GM12878 (cell line): ENCODE measurements around the gene GRIK4. TPM values are rescaled to one million over a fixed set of nuclear protein-coding genes. Genes with fewer than 3 reads are reported as not detected.

ENCODE experiments used
- ATAC-seq: fragments of 200-7000 bp; cut with Tn5 transposase; 3 replicates; pipeline ENCODE4 v1.9.1; 2020; ENCODE audit warnings: mild to moderate bottlenecking, moderate library complexity
- BruUV-seq: library from RNA; stranded (reverse); fragments of 400-500 nt; replicated peaks from 2 replicates; lab custom pipeline; 2021; lab: Mats Ljungman, UMichigan
- CTCF ChIA-PET: fragments of 300-600 bp; sonication (Branson Sonifier 250); formaldehyde crosslinking; extraction: SDS; loops from one replicate; lab custom pipeline; 2021; ENCODE audit warnings: inconsistent platforms; lab: Yijun Ruan, JAX
- POLR2A ChIA-PET: fragments of 350-600 bp; formaldehyde crosslinking; extraction: SDS; loops from one replicate; lab custom pipeline; 2021; ENCODE audit warnings: inconsistent platforms; lab: Charles Lee
- RAD21 ChIA-PET: fragments of 300-600 bp; sonication (Branson Sonifier 250); formaldehyde crosslinking; loops from one replicate; lab custom pipeline; 2023; ENCODE audit warnings: antibody characterized with exemption; ENCODE audit not compliant: unreplicated experiment; lab: Charles Lee
- SMC1A ChIA-PET: fragments of 300-600 bp; sonication (Branson Sonifier 250); formaldehyde crosslinking; loops from one replicate; lab custom pipeline; 2023; ENCODE audit not compliant: unreplicated experiment, uncharacterized antibody; lab: Charles Lee
- DNase-seq: peaks from one replicate; pipeline ENCODE4 v3.0.0-alpha.2; 2011; ENCODE audit warnings: low read depth, low spot score
- FAIRE-seq: peaks from 3 replicates; lab custom pipeline; 2011; peaks lifted over from hg19 to GRCh38; lab: Jason Lieb, UNC
- H2AFZ ChIP-seq: 2 replicates; pipeline ENCODE4 v1.6.0; 2011; ENCODE audit warnings: low read depth, low read length, control low read depth; ENCODE audit not compliant: control insufficient read depth
- H3K27ac ChIP-seq: 2 replicates; pipeline ENCODE4 v1.5.1; 2011; ENCODE audit warnings: control low read depth; ENCODE audit not compliant: control insufficient read depth, insufficient read depth
- H3K27me3 ChIP-seq, 2 experiments: replicated peaks in 1 of 2; 2 replicates each; pipeline versions ENCODE4 v1.6.0 to v1.6.1; 2011; ENCODE audit warnings: low read length in 1 of 2; ENCODE audit not compliant: control insufficient read depth in 2 of 2, insufficient read depth in 2 of 2
- H3K36me3 ChIP-seq, 2 experiments: 2 replicates each; pipeline ENCODE4 v1.5.1; 2011; ENCODE audit warnings: low read length in 1 of 2; ENCODE audit not compliant: control insufficient read depth in 2 of 2, insufficient read depth in 2 of 2
- H3K4me1 ChIP-seq: 2 replicates; pipeline ENCODE4 v1.6.1; 2011; ENCODE audit warnings: mild to moderate bottlenecking, low read length, moderate library complexity, mixed read lengths; ENCODE audit not compliant: control insufficient read depth, insufficient read depth
- H3K4me2 ChIP-seq: 2 replicates; pipeline ENCODE4 v1.6.0; 2011; ENCODE audit warnings: control low read depth; ENCODE audit not compliant: control insufficient read depth, insufficient read depth
- H3K4me3 ChIP-seq: fragments of 200-600 bp; sonication (generic); 2 replicates; pipeline ENCODE4 v1.5.1; 2016
- H3K79me2 ChIP-seq: 2 replicates; pipeline ENCODE4 v1.6.0; 2011; ENCODE audit warnings: low read length; ENCODE audit not compliant: control insufficient read depth, insufficient read depth
- H3K9ac ChIP-seq: 2 replicates; pipeline ENCODE4 v1.8.0; 2011; ENCODE audit warnings: low read length, control low read depth, mixed read lengths; ENCODE audit not compliant: control insufficient read depth, insufficient read depth
- H3K9me3 ChIP-seq: replicated peaks from 3 replicates; pipeline ENCODE4 v1.5.1; 2011; ENCODE audit warnings: mild to moderate bottlenecking, low read length; ENCODE audit not compliant: control insufficient read depth, insufficient read depth
- H4K20me1 ChIP-seq: 2 replicates; pipeline ENCODE4 v1.6.0; 2011; ENCODE audit not compliant: control insufficient read depth, insufficient read depth
- IRF4 ChIP-seq: IDR thresholded peaks from 2 replicates; pipeline ENCODE4 v1.6.1; 2011; ENCODE audit warnings: low read depth, low read length
- JUND ChIP-seq: IDR thresholded peaks from 2 replicates; pipeline ENCODE4 v1.6.1; 2012; ENCODE audit warnings: low read depth, mild to moderate bottlenecking, low read length, improper control_type of control experiment, moderate library complexity
- LARP7 ChIP-seq: fragments of 450-650 bp; IDR thresholded peaks from 2 replicates; pipeline ENCODE4 v1.6.1; 2017; ENCODE audit warnings: mild to moderate bottlenecking
- NFYB ChIP-seq: IDR thresholded peaks from 2 replicates; pipeline ENCODE4 v1.6.1; 2011; ENCODE audit warnings: low read depth, mild to moderate bottlenecking, low read length, improper control_type of control experiment, moderate library complexity; ENCODE audit not compliant: insufficient read depth
- POLR2A ChIP-seq: IDR thresholded peaks from 2 replicates; pipeline ENCODE4 v1.6.1; 2011; ENCODE audit warnings: low read depth, mild to moderate bottlenecking, low read length
- RAD51 ChIP-seq: fragments of 450-650 bp; IDR thresholded peaks from 2 replicates; pipeline ENCODE4 v1.6.1; 2016; ENCODE audit warnings: moderate library complexity, mild to moderate bottlenecking, inconsistent platforms
- RELA ChIP-seq: fragments of 450-650 bp; IDR thresholded peaks from 2 replicates; pipeline ENCODE4 v1.8.0; 2014; ENCODE audit warnings: borderline replicate concordance; ENCODE audit not compliant: partially characterized antibody
- REST ChIP-seq: IDR thresholded peaks from 2 replicates; pipeline ENCODE4 v1.6.1; 2012; ENCODE audit warnings: mild to moderate bottlenecking, low read depth, low read length
- SIN3A ChIP-seq: IDR thresholded peaks from 2 replicates; pipeline ENCODE4 v1.6.1; 2012; ENCODE audit warnings: low read depth, low read length, improper control_type of control experiment
- ZNF384 ChIP-seq: IDR thresholded peaks from 2 replicates; pipeline ENCODE4 v1.6.1; 2012; ENCODE audit warnings: low read depth, mild to moderate bottlenecking, low read length, improper control_type of control experiment, borderline replicate concordance
- WGBS: methylation state at CpG from one replicate; pipeline ENCODE4 v1.1.6; 2016; ENCODE audit warnings: low lambda C conversion rate; ENCODE audit not compliant: insufficient replicate concordance, insufficient coverage; ENCODE audit errors: missing lambda C conversion rate; 5-methylcytosine and 5-hydroxymethylcytosine counted together
- in situ Hi-C: fragments of 300-500 bp; cut with MboI; formaldehyde crosslinking; loops from 9 replicates; pipeline ENCODE4 v1.14.3; 2018; ENCODE audit warnings: mixed read lengths
- intact Hi-C: fragments of 100-400 bp; cut with micrococcal nuclease; formaldehyde crosslinking; loops from one replicate; pipeline ENCODE4 v1.14.2; 2022; ENCODE audit not compliant: unreplicated experiment
- polyA plus RNA-seq, 11 experiments: library from polyadenylated mRNA; depleted of rRNA in 4 of 11; unstranded in 6 of 11; stranded (reverse) in 5 of 11; fragments of >200 nt; fragmentation: Nextera tagmentation in 4 of 11; fragmentation: Illumina TruSeq in 1 of 11; extraction: Ambion mirVana in 4 of 11; extraction: Trizol in 1 of 11; gene quantifications; 1 replicate in 1 of 11; 2 replicates in 10 of 11; pipeline versions ENCODE4 v1.2.1 to v1.2.3, GENCODE V29; 2011 to 2016; ENCODE audit warnings: inconsistent platforms in 2 of 11, missing spikeins in 2 of 11, low read depth in 1 of 11
- total RNA-seq, 4 experiments: library from RNA; depleted of rRNA in 3 of 4; stranded (reverse); fragments of >200 nt in 3 of 4; fragmentation: Illumina TruSeq in 1 of 4; extraction: Trizol in 1 of 4; gene quantifications; 2 replicates each; pipeline versions ENCODE4 v1.2.1 to v1.2.3, GENCODE V29; 2013 to 2021

The GRIK4 gene
- total and polyA plus RNA-seq, 10 of the 15 experiments (the other 5 are each of a cell fraction or from before 2014, with no cell fraction given), result 0.33 to 3.6 (median 0.72) TPM

DNA sequence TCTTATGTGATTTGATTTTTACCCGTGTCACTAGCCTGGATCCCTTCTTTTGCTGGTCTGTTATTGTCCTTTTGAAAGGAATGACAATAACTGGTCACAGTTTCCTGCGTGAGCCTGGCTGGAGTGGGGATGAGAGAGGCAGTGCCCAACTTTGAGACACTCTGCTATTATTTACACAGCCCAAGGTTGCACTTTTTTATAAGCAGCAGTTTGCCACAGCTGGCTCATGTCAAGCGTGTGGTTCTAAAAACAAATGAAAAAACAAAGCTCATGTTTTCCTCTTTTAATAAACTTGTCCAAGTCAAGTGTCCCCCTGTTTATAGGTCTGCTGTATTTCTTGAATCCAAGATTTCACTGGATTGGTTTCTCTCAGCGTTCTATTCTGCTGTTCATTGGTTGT lies 201.3 kb downstream of the GRIK4 start:
- intact Hi-C loops (loop anchor here (5.0 kb wide), 1 partner anchor 56 kb away; no protein-coding TSS in a partner anchor), in situ Hi-C loops (no loop called here)
- no peak for FAIRE-seq
- CTCF ChIA-PET, result interaction anchor here (0.9 to 9.5 kb wide), 5 partner anchors 10 to 129 kb away, joined by 3 to 86 read pairs (median 6); no protein-coding TSS in a partner anchor
- no peak overlapping the region for H3K4me2 ChIP-seq
- no peak for DNase-seq
- TF ChIP-seq IRF4 (no peak), NFYB (no peak), POLR2A (no peak)
- TF ChIP-seq, all 136 proteins: peak for 0
- Histone ChIP-seq H3K4me1 (peaks cover 49% of the 10 kb centered on the region), H3K27me3 (no peaks in the 10 kb centered on the region), H3K27ac (no peak overlapping the region), H2AFZ (no peak overlapping the region), H3K9ac (no peak overlapping the region), H4K20me1 (no peaks in the 10 kb centered on the region), H3K79me2 (no peaks in the 10 kb centered on the region), H3K9me3 (peaks cover 1% of the 10 kb centered on the region; the same call in 1 of the 3 replicates), H3K4me3 (no peak overlapping the region), H3K36me3 (no peaks in the 10 kb centered on the region; a peak in 1 of 4 replicates)
- no TSS peak for BruUV-seq
- ChIA-PET SMC1A (interaction anchor here (0.6 to 5.9 kb wide), 5 partner anchors 10 to 217 kb away, joined by 3 to 50 read pairs (median 3); no protein-coding TSS in a partner anchor), RAD21 (interaction anchor here (1.1 kb wide), 1 partner anchor 28 kb away, joined by 3 read pairs; no protein-coding TSS in a partner anchor), POLR2A (interaction anchor here (0.6 kb wide), 1 partner anchor 733 kb away, joined by 3 read pairs; no protein-coding TSS in a partner anchor)
- 93% methylated on average over 4 of the region's 4 CpGs for WGBS
- no peak for ATAC-seq

DNA sequence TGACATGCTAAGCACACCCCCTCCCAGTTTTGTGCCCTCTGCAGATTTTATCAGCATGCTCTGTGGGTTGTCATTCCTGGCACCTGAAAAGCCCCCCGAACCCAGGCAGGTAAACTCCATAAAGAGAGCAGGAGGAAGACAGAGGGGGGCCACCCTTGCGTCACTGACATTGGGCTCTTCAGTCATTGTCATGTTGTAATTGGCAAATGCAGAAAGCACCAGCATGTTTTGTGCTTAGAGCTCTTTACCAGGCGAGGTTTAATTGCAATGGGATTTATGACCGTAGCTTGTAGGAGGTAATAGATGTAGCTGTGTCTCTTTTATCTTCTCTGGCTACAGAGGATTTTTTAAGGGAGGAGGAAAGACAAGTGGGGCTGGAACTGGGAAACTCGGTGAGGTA lies 201.7 kb downstream of the GRIK4 start:
- Histone ChIP-seq H3K4me1 (peaks cover 49% of the 10 kb centered on the region), H3K79me2 (no peaks in the 10 kb centered on the region), H3K9me3 (no peaks in the 10 kb centered on the region), H3K9ac (no peak overlapping the region), H3K27me3 (no peaks in the 10 kb centered on the region), H3K4me2 (no peak overlapping the region), H3K36me3 (no peaks in the 10 kb centered on the region; a peak in 1 of 4 replicates), H2AFZ (no peak overlapping the region), H3K4me3 (no peak overlapping the region), H3K27ac (no peak overlapping the region), H4K20me1 (no peaks in the 10 kb centered on the region)
- WGBS, result 89% methylated on average over 5 of the region's 5 CpGs
- DNase-seq (no peak), FAIRE-seq (no peak), ATAC-seq (no peak)
- in situ Hi-C loops (no loop called here), intact Hi-C loops (loop anchor here (5.0 kb wide), 1 partner anchor 56 kb away; no protein-coding TSS in a partner anchor)
- ChIA-PET CTCF (interaction anchor here (0.9 to 9.5 kb wide), 5 partner anchors 10 to 129 kb away, joined by 3 to 86 read pairs (median 6); no protein-coding TSS in a partner anchor), RAD21 (interaction anchor here (1.1 kb wide), 1 partner anchor 28 kb away, joined by 3 read pairs; no protein-coding TSS in a partner anchor), POLR2A (interaction anchor here (0.6 kb wide), 1 partner anchor 733 kb away, joined by 3 read pairs; no protein-coding TSS in a partner anchor), SMC1A (interaction anchor here (0.6 to 5.9 kb wide), 5 partner anchors 10 to 217 kb away, joined by 3 to 50 read pairs (median 3); no protein-coding TSS in a partner anchor)
- no TSS peak for BruUV-seq
- TF ChIP-seq RELA (no peak), LARP7 (no peak), ZNF384 (no peak), JUND (no peak), SIN3A (no peak), RAD51 (no peak), REST (no peak)
